ENCODE results near the gene CENPO.

Gene CENPO

GRCh38 chr2:24792874-24793760, at the start of gene CENPO, which contains the start of gene PTRHD1:
TSS of gene CENPO (plus strand) at chr2:24793425. CDS start at chr2:24793920, 495 bp downstream.
TSS of gene PTRHD1 (minus strand) at chr2:24793391. CDS start at chr2:24793377, 14 bp downstream.
- DNase-seq (ENCODE audit: low read depth) = peak; percentile 84

- DNase-seq (ENCODE audit: low read depth) = no peak
Measured at GRCh38 chr2:24743924-24744323, 49.3 kb upstream of the CENPO start.

- no peak for DNase-seq (ENCODE audit: low read depth)
Measured at GRCh38 chr2:24744356-24744755, 48.9 kb upstream of the CENPO start.

- no peak for DNase-seq (ENCODE audit: low read depth)
Measured at GRCh38 chr2:24745825-24746224, 47.4 kb upstream of the CENPO start.

GRCh38 chr2:24747299-24747698, 45.9 kb upstream of the CENPO start:
- DNase-seq (ENCODE audit: low read depth) = no peak

GRCh38 chr2:24749069-24749691, 44.0 kb upstream of the CENPO start:
- DNase-seq (ENCODE audit: low read depth) = no peak

GRCh38 chr2:24754985-24755705, 38.1 kb upstream of the CENPO start:
- DNase-seq (ENCODE audit: low read depth) = no peak

GRCh38 chr2:24756789-24757188, 36.4 kb upstream of the CENPO start:
- no peak for DNase-seq (ENCODE audit: low read depth)

GRCh38 chr2:24761866-24762265, 31.4 kb upstream of the CENPO start:
- DNase-seq (ENCODE audit: low read depth) = no peak

- DNase-seq (ENCODE audit: low read depth) = no peak
Measured at GRCh38 chr2:24762518-24762917, 30.7 kb upstream of the CENPO start.

- no peak for DNase-seq (ENCODE audit: low read depth)
Measured at GRCh38 chr2:24763843-24764242, 29.4 kb upstream of the CENPO start.

- DNase-seq (ENCODE audit: low read depth) = no peak
Measured at GRCh38 chr2:24766609-24767008, 26.6 kb upstream of the CENPO start.

- DNase-seq (ENCODE audit: low read depth) = no peak
Measured at GRCh38 chr2:24768013-24768412, 25.2 kb upstream of the CENPO start.

- DNase-seq (ENCODE audit: low read depth) = no peak
Measured at GRCh38 chr2:24768601-24769000, 24.6 kb upstream of the CENPO start.

GRCh38 chr2:24771061-24771460, 22.2 kb upstream of the CENPO start:
- no peak for DNase-seq (ENCODE audit: low read depth)

- no peak for DNase-seq (ENCODE audit: low read depth)
Measured at GRCh38 chr2:24771764-24772586, 21.2 kb upstream of the CENPO start.

GRCh38 chr2:24774373-24774772, 18.9 kb upstream of the CENPO start:
- DNase-seq (ENCODE audit: low read depth) = no peak

GRCh38 chr2:24779116-24779515, 14.1 kb upstream of the CENPO start:
- DNase-seq (ENCODE audit: low read depth) = no peak

- DNase-seq (ENCODE audit: low read depth) = no peak
Measured at GRCh38 chr2:24783641-24784040, 9.6 kb upstream of the CENPO start.

GRCh38 chr2:24785671-24786321, 7.4 kb upstream of the CENPO start:
- DNase-seq (ENCODE audit: low read depth) = no peak

- DNase-seq (ENCODE audit: low read depth) = no peak
Measured at GRCh38 chr2:24787532-24787931, 5.7 kb upstream of the CENPO start.
